HG02870 (cell line): ENCODE measurements around the gene RAD51C.
"Not testable (repeated sequence)": the region's sequence is repeated elsewhere in the genome, so short reads cannot be mapped to it uniquely, and the experiment has no call there.

Source experiments
- ATAC-seq: cut with Tn5 transposase; IDR thresholded peaks from one replicate; pipeline ENCODE4 v1.9.1; 2021; ENCODE audit warnings: mild to moderate bottlenecking, moderate library complexity; ENCODE audit not compliant: unreplicated experiment

The RAD51C gene

GRCh38 chr17:58734040-58734439 is 41.6 kb downstream of the RAD51C start:
- ATAC-seq = no peak

- ATAC-seq = no peak
Measured at GRCh38 chr17:58734811-58735210, 42.4 kb downstream of the RAD51C start.

GRCh38 chr17:58741121-58741625 is 48.8 kb downstream of the RAD51C start:
- no peak for ATAC-seq

- ATAC-seq = no peak
Measured at GRCh38 chr17:58747674-58748073, 55.3 kb downstream of the RAD51C start.

GRCh38 chr17:58749627-58750026 is 57.2 kb downstream of the RAD51C start:
- not testable (repeated sequence) for ATAC-seq

- no peak for ATAC-seq
Measured at GRCh38 chr17:58753026-58753425, 60.6 kb downstream of the RAD51C start.

GRCh38 chr17:58755269-58755576 is 62.8 kb downstream of the RAD51C start:
- no peak for ATAC-seq

- ATAC-seq = no peak
Measured at GRCh38 chr17:58755577-58756245, 63.3 kb downstream of the RAD51C start, which contains the start of gene PPM1E. PPM1E (plus strand) TSS chr17:58755854.

GRCh38 chr17:58756246-58757161 is 64.1 kb downstream of the RAD51C start:
- no peak for ATAC-seq

GRCh38 chr17:58757162-58757613 is 64.8 kb downstream of the RAD51C start:
- no peak for ATAC-seq

- ATAC-seq = no peak
Measured at GRCh38 chr17:58758890-58759289, 66.5 kb downstream of the RAD51C start.

GRCh38 chr17:58759522-58759921 is 67.1 kb downstream of the RAD51C start:
- no peak for ATAC-seq

GRCh38 chr17:58760248-58760647 is 67.8 kb downstream of the RAD51C start:
- no peak for ATAC-seq

- ATAC-seq = no peak
Measured at GRCh38 chr17:58763263-58763662, 70.9 kb downstream of the RAD51C start.

GRCh38 chr17:58764373-58764772 is 72.0 kb downstream of the RAD51C start:
- no peak for ATAC-seq

GRCh38 chr17:58778482-58778881 is 86.1 kb downstream of the RAD51C start:
- ATAC-seq = not testable (repeated sequence)

GRCh38 chr17:58779446-58779845 is 87.0 kb downstream of the RAD51C start:
- no peak for ATAC-seq

- ATAC-seq = no peak
Measured at GRCh38 chr17:58783380-58783779, 91.0 kb downstream of the RAD51C start.

GRCh38 chr17:58785097-58785496 is 92.7 kb downstream of the RAD51C start:
- no peak for ATAC-seq
